Measurements from ENCODE around the gene PPP1R13L.

The PPP1R13L gene

GRCh38 chr19:45363861-45364459, 40.9 kb downstream of the PPP1R13L start:
- DNase-seq, result no peak

- DNase-seq, result no peak
Observed at GRCh38 chr19:45362291-45362690, 42.6 kb downstream of the PPP1R13L start.

- DNase-seq, result no peak
Observed at GRCh38 chr19:45361608-45362007, 43.3 kb downstream of the PPP1R13L start.

- DNase-seq, result no peak
Observed at GRCh38 chr19:45358213-45358792, 46.6 kb downstream of the PPP1R13L start.

GRCh38 chr19:45357445-45357783, 47.5 kb downstream of the PPP1R13L start:
- no peak for DNase-seq

- DNase-seq, result no peak
Observed at GRCh38 chr19:45356760-45357444, 48.0 kb downstream of the PPP1R13L start.

- no peak for DNase-seq
Observed at GRCh38 chr19:45355910-45356309, 49.0 kb downstream of the PPP1R13L start.

GRCh38 chr19:45355402-45355801, 49.5 kb downstream of the PPP1R13L start:
- no peak for DNase-seq

GRCh38 chr19:45354241-45354842, 50.5 kb downstream of the PPP1R13L start:
- DNase-seq, result no peak

GRCh38 chr19:45352914-45353796, 51.7 kb downstream of the PPP1R13L start:
- DNase-seq, result no peak

GRCh38 chr19:45352471-45352870, 52.4 kb downstream of the PPP1R13L start:
- DNase-seq, result no peak

- DNase-seq, result no peak
Observed at GRCh38 chr19:45352062-45352461, 52.8 kb downstream of the PPP1R13L start.

- DNase-seq, result no peak
Observed at GRCh38 chr19:45351401-45351952, 53.4 kb downstream of the PPP1R13L start.

- no peak for DNase-seq
Observed at GRCh38 chr19:45350477-45351058, 54.3 kb downstream of the PPP1R13L start.

- no peak for DNase-seq
Observed at GRCh38 chr19:45349430-45349941, 55.4 kb downstream of the PPP1R13L start.

- no peak for DNase-seq
Observed at GRCh38 chr19:45349126-45349415, 55.8 kb downstream of the PPP1R13L start.

- DNase-seq, result no peak
Observed at GRCh38 chr19:45348367-45349125, 56.3 kb downstream of the PPP1R13L start.

GRCh38 chr19:45347570-45348366, 57.1 kb downstream of the PPP1R13L start:
- no peak for DNase-seq

- DNase-seq, result no peak
Observed at GRCh38 chr19:45346449-45346848, 58.4 kb downstream of the PPP1R13L start.

GRCh38 chr19:45345506-45345860, 59.4 kb downstream of the PPP1R13L start:
- DNase-seq, result no peak

All from CD4-positive, alpha-beta T cell treated with Interleukin-17A for 1 hour (primary cell).